ENCODE results near the gene CYB5R4.

Gene CYB5R4

GRCh38 chr6:83824831-83825230 is 34.7 kb upstream of the CYB5R4 start:
- no peak overlapping the region for H3K4me3 ChIP-seq (ENCODE audit: low read depth, low read length)
- DNase-seq (ENCODE audit: low read depth, low spot score), result no peak
- POLR2A ChIA-PET, result no interaction called here
- TF ChIP-seq CTCF (IDR thresholded peaks at IDR 0.05; ENCODE audit: insufficient read depth, low read length, missing control alignments), result no peak
- CTCF ChIA-PET, result no interaction called here

GRCh38 chr6:83827050-83827449 is 32.4 kb upstream of the CYB5R4 start:
- no peak for TF ChIP-seq CTCF (IDR thresholded peaks at IDR 0.05; ENCODE audit: insufficient read depth, low read length, missing control alignments)
- POLR2A ChIA-PET, result no interaction called here
- CTCF ChIA-PET, result no interaction called here
- no peak for DNase-seq (ENCODE audit: low read depth, low spot score)
- no peak overlapping the region for H3K4me3 ChIP-seq (ENCODE audit: low read depth, low read length)

GRCh38 chr6:83838727-83839126 is 20.8 kb upstream of the CYB5R4 start:
- no peak for TF ChIP-seq CTCF (IDR thresholded peaks at IDR 0.05; ENCODE audit: insufficient read depth, low read length, missing control alignments)
- DNase-seq (ENCODE audit: low read depth, low spot score), result no peak
- H3K4me3 ChIP-seq (ENCODE audit: low read depth, low read length), result no peak overlapping the region
- POLR2A ChIA-PET, result no interaction called here
- CTCF ChIA-PET, result no interaction called here

GRCh38 chr6:83844170-83844569 is 15.3 kb upstream of the CYB5R4 start:
- TF ChIP-seq CTCF (IDR thresholded peaks at IDR 0.05; ENCODE audit: insufficient read depth, low read length, missing control alignments), result no peak
- ChIA-PET POLR2A (no interaction called here), CTCF (no interaction called here)
- no peak overlapping the region for H3K4me3 ChIP-seq (ENCODE audit: low read depth, low read length)
- DNase-seq (ENCODE audit: low read depth, low spot score), result no peak

GRCh38 chr6:83846291-83846690 is 13.2 kb upstream of the CYB5R4 start:
- no peak for DNase-seq (ENCODE audit: low read depth, low spot score)
- H3K4me3 ChIP-seq (ENCODE audit: low read depth, low read length), result no peak overlapping the region
- TF ChIP-seq CTCF (IDR thresholded peaks at IDR 0.05; ENCODE audit: insufficient read depth, low read length, missing control alignments), result no peak
- CTCF ChIA-PET, result no interaction called here
- POLR2A ChIA-PET, result no interaction called here

- POLR2A ChIA-PET, result no interaction called here
- CTCF ChIA-PET, result interaction anchor here (0.7 kb wide), 1 partner anchor 177 kb away, joined by 3 read pairs; no protein-coding TSS in a partner anchor
- no peak overlapping the region for H3K4me3 ChIP-seq (ENCODE audit: low read depth, low read length)
- no peak for DNase-seq (ENCODE audit: low read depth, low spot score)
- TF ChIP-seq CTCF (IDR thresholded peaks at IDR 0.05; ENCODE audit: insufficient read depth, low read length, missing control alignments), result no peak
Measured at GRCh38 chr6:83847179-83847578, 12.3 kb upstream of the CYB5R4 start.

Data from AG04449 (cell line).